HG02623 (cell line): ENCODE data around the gene SYT15.

Experiments
- ATAC-seq: cut with Tn5 transposase; IDR thresholded peaks from one replicate; pipeline ENCODE4 v1.9.1; 2021; ENCODE audit warnings: moderate library complexity; ENCODE audit not compliant: unreplicated experiment

Gene SYT15

DNA sequence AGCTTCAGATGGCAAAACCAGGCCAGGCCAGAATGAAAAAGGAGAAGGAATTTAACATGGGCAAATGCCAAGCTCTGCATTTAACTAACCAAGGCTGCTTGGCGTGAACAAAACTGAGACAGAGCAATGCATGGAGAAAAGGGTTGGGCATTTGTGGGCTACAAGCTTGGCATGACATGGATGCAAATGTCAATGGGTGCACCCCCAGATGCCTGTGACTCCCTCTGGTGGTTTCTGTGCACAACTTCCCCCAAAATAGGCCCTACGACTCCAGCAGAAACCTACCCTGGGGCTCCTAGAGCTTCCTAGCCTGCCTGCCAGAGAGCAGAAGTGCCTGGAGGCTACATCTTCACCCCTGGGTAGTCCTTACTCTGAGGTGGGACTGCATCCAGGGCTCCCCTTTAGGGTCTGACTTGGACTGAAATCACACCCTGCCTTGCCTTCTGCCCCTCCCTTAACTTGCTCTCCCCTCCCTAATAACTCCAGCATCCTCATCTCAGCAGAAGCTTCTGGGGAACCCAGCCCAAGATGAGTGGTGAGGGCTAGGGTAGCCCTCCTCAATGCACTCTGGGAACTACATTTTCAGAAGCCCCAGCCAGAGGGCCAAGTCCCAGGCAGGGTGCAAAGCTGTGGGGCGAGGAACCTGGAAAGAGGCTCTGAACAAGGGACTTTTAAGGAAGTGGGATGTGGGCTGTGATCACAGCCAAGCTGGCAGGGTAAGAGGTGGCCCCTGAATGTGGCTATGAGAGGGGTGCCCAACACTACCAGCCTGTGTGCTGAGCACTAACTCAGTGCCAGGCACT lies 33.7 kb upstream of the SYT15 start:
- ATAC-seq = no peak

DNA sequence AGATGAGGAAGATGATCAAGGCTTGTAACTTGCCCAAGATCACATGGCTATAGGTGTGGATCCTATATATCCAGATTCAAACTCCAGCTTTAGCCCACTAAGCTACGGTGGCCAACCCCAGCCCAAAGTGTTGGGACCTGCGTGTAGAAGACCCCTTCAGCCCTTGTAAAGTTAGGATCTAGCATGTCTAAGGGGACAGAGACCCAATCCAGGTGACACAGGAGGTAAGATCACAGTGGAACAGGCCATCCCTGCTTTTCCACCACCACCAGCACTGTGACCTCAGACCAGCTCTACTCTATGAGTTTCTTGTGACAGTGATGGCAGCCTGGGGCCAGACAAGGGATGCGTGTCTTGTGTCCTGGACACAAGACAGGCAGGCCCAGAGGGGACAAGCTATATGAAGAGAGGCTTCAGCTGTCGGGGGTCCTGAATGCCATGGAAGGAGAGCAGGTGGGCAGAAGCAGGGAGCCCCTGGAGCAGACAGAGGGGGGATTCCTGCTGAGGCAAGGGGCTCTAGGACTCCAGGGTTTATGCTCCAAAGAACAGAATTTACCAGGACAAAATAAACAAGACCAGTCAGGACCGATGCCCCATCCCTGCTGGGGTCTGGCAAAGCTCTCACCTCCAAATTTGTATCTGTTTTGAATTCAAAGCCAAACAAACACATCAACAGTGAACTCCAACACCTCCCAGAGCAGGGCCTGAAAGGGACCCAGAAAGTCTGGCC lies 32.9 kb upstream of the SYT15 start:
- no peak for ATAC-seq

DNA sequence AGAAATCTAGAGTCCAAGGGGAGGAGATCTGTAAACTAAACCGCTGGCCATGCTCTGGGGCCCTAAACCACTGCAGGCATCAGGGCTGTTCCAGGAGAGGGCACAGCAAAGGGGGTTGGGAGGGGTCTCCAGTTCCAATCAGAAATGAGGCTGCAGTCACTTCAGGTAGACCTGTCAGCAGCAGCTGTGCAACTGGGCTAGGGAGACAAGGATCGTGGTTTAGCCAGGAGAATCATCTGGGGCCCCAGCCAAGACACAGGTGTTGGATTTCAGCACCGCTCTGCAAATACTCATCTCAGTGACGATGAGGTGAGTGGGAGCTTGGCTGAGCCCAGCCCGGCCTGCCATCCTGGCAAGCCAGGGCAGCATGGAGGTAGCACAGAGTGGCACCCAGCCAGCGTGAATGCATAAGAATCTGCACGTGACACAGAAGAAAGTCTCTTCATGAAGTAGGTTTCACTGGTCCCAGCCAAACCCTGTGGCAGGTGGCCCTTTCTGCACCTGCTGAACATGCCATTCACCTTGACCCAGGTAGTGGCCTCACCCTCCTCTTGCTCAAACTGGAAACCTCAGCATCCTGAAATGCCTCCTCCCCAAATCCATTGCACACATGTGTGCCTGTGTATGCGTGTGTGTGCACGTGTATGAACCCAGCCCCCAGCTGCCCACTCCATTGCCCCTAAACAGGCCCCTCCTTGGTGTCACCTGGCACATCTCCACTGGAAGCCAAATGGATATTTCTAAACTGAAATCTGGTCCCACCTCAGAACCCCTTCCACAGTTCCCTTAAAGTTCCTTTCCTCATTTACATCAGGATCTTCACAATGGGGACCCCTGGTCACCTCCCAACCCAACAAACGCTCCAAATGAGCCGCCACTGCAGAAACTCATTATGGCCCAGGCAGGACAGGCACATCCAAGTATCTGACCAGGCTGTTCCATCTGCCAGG lies 32.1 kb upstream of the SYT15 start:
- ATAC-seq = no peak

DNA sequence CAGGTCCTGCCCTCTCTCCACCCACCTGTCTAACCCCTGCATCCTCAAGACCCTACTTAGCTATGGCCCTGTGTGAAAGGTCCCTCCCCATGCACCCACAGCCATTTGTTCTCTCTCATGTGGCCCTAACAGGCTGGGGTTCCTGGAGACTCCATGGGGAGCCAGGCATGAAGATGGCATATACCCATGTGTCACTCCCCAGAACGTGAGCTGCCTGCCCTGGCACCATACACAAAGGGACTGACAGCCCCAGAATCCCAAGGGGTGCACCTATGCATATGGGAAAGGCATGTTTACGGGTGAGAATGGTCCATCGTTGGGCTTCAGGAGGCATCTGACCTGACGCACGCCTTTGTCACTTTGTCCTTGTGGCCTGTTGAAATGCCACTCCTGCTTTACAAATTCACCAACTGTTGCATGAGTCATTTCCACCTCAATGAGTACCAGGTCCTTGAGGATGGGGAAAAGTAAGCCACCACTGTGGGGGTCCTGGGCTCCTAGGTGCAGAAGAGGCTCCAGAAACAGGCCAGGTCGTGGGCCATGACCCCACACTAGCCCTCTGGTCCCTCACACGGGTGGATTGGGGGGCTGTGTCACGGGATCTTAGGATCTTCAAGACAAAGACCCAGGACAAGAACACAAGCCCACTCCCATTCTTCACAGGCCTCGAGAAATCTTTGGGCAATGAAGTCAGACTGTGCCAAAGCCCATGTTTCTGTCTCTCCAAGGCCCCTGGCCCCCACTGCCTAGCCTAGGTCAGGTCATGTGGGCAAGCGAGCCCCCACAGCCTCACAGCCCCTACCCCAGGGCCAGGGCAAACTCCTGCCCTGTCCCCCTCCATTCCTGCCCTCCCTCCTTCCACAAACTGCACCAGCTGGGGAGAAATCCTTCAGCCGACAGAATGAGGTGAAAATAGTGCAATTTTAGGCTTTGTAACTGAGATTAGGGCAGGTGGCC lies 31.1 kb upstream of the SYT15 start:
- ATAC-seq = no peak

DNA sequence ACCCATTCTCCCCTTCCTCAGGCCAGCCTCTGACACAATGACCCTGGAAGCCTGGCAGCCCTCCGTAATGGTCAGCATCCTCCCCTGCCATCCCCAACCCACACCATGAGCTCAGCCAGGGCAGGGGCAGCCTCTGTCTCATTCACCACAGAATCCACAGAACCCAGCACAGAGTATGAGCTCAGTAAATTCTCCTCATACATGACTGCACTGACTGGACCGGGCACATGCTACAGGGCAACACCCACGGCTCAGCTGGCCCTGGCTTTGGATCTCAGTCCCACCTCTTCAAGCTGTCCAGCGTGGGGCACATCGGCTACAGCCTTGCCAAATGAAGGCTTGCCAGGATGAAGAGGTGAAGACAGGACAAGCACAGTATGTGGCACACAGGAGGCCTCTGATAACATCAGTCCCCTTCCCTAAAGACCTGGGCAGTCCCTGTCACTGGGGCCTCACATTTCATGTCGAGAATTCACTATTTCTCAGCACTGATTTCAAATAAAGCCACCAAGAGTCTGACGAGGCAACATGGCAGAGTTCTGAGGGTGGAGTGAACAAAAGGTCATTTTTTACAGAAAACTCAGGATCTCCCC lies 30.3 kb upstream of the SYT15 start:
- ATAC-seq = no peak

DNA sequence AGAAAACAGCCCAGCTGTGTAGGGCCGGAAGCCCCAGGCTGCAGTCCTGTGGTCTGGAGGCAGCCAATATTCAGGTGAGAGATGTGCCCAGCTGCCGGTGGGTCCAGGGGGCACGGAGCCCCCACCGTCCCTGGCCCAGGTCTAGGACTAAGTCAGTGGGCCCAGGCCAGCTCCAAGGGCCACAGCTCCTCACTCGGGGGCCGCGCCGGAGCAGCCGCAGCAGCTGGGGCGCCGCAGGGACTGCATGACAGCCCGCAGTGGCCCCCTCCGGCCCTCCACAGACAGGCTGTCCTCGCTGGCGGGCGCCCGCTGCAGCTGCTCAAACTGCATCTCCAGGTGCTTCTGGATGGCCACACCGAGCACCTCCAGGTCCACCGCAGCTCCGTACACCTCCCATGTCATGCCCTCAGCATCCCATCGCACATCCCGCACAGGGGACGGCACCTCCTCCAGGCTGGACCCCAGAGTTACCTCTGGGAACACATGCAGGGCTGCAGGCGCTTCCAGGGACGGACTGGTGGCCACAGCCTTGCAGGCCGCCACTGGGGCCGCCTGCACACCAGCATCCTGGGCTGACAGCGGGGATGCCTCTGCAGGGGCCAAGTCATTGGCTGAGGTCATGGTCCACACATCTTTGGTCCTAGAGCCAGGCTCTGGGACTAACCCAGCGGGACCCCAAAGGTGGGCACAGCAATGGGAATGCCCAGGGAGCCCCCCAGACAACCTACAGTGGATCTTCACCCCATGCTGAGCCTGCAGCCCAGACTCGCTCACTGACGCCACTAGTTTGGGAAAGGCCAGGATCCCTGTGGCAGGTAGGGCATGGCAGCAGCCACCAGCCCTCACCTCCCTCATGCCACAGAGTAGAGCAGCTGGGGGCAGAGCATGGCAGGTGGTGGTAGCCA lies 29.5 kb upstream of the SYT15 start:
- no peak for ATAC-seq

DNA sequence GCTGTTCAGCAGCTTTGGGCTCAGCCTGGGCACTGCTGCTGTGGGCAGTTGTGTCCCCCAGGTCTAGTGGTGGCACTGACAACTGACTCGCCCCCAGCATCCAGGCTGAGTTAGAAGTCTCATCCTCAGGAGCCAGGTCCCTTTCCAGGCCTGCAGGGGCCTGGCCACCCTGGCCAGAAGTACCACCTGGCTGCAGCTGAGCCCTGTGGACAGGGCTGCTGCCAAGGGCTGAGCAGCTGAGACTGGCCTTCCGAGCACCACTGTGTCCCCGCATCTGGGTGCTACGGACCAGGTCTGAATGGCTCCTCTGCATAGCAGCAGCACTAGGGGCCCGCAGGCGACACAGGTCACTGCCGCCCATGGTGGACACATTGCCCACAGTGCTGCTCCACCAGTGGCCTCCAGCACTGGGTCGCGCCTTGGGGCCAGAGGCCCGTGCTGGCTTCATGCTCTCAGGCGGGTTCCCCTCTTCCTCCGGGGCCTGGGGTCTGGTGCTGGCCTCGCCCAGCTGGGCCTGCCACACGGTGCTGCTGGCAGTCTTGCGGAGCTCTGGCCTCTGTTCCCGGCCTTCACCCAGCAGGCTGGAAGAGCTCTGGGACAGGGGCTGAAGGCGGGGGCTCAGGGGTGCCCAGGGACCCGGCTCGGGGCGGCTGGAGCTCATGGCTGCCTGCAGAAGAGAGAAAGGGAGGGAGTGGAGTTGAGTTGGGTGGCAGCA lies 28.7 kb upstream of the SYT15 start:
- ATAC-seq = no peak

DNA sequence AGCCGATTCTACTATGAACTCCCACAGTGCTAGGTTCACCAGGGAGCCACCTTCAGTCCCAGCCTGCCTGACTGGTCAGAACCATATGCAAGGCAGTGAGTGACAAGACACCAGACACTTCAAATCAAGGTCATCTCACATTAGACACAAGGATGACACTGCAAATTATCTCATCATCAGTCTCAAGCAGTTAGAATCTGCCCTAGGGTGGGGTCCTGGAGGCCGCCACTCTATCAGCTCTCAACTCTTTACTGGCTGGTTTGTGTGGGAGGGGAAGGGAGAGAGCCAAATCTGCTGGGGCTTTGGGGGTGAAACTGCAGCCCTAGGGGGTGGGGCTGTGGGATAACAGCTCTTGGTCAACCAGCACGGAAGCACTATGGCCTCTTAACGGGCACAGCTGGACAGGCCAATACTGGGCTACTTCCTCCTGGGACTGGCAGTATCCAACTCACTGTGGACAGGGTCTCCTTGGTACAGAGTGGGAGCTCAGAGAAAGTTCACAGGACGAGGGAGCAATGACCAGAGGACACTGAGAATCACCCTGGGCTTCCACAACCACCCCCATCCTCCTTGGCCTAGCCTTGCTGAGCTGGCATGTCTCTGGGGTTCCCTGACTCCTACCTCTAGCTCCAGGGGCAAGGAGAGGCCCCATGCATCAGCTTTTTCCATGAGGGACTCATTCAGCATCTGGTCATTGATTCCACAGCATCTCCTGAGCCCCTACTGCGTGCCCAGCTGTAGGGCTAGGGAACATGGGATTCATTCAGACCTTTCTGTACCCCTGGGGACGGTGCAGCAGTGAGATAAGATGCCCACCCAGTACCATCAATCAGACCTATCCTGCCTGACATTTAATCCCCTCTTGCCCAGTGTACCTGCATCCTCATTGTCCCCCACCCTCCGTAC lies 27.9 kb upstream of the SYT15 start:
- ATAC-seq = no peak

DNA sequence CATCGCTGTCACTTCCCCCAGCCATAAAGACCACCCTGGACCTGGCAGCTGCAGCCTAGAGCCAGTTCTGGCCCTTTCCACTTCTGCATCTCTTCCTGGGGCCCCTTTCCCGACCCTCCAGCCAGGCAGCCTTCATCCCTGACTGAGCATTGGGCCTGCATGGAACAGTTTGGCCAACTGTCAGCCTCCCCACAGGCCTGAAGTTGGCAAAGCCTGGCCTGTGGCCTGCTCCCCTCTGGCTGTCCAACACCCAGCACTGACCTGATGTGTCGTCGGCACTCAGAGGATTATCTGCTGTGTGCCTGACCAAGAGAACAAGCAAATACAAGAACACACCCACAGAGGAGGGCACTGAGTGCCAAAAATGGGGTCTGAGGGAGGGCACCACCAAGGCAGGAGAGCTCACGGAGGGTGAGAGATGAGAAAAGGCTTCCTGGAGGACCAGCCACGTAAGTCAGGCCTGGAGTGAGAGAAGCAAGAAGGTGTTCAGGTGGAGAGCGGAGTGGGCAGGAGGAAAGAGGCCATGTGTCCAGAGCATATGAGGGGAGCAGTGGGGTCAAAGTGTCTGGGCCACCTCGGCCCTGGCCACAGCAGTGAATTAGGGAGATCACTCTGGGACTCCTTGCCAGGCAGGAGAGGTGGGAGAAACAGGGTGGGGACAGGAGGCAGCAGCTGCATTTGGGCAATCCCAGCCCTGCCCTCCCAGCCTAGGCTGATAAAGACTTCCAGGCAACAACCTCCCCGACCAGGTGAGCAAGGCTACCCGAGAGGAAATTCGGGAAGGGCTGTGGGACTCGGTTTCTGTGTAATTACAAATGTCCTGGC lies 27.0 kb upstream of the SYT15 start:
- no peak for ATAC-seq

DNA sequence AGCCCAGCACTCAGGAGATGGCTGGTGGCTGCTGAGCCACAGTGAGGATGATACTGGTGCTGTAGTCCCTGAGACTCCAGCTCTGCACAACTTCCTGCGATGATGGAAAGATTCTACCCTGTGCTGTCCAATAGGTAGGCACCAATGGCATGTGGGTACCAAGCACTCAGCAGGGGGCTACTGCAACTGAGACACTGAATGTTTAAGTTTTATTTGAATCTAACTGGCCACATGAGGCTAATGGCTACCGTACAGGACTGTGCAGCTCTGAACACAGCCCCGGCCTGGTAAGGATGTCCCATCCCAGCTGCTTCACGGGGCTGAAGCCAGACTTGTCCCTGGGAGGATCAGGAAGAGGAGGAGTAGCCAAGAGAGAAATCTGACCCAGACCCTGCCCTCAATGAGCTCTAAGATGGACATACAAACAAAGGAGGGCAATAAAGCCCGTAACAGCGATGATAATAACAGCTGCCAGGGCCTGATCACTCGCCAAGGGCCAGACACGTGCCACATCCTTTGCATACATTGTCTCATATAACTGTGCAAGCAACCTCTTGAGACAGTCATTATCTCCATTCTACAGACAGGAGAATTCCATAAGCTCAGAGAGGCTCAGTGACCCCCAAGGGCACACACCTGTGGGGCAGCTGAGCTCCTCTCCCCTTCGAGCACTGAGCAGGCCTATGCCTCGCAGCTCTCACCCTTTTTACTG lies 26.2 kb upstream of the SYT15 start:
- no peak for ATAC-seq

DNA sequence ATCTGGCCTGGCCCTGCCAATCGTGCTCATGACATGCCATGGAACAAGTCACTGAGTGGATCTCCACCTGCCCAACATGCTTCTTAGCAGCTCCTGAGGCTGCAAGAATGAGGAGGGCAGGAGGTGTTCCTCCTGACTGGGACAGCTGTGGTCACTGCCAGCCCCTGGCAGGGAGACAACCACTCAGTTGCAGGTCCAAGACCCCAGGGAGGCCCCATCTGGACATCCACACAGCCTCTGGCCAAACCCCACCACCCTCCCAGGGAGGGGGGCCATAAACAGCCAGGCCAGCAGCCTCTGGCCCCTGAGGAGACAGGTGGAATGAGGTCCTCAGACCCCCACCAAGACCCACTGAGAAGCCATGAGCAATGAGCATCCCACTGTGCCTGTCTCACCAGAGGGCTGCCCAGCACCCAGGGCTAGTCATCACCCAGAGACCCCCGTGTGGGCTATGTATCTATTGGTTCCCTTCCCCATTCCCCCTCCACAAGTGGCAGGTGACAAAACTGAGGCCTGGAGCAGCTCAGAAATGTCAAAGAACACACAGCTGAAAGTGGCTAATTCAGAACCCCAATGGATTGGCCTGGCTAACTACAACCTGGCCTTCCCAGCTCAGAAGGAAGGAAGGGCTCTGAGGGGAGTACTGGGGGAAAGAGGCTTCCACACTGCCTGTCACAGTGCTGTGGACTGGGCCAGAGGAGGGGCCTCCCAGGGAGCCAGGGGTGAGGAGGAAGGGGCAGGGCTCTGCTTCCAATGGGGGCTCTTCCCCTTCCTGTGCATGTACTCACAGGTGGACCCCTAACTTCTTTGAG lies 25.5 kb upstream of the SYT15 start:
- ATAC-seq = no peak

DNA sequence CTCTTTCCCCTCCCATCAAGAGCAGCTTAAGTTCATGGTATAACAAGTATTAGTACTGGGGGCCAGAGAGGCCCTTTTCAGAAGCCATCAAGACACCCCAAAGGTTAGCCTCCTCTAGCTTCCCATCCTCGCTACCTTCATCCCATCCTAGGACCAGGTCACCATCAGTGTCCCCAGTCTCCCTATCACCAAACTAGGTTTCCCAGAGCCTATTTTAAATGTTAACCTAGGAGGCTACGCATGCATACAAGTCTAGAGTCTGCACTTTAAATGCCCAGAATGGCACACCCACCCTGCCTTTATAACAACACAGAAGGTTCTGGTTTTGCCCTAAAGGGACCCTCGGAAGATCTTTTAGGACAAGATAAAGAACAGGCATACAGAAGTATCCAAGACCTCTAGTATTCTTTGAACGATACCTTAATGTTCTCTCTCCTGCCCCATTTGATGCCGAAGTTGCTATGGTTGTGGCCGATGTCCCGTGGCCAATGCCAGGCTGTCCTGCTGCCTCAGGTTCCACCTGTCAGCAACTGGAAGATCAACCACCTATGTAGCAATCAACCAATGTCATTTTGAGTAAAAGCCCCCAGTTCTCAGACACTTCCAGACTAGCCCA lies 24.7 kb upstream of the SYT15 start:
- ATAC-seq = no peak

DNA sequence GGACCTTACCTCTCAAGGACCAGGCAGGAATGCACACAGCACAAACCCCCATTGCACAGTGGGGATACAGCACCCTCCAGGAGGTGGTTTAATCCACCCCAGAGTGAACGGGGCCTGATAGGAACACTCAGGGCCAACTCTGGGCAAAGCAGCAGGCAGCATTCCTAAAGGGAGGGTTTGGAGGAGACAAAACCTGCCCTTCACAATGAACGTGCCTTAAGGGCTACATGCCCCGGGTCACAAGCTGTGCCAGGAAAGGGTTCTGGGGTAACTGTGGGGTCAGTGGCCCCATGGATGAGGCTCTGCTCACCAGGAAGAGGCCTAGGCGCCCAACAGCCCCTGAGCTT lies 23.6 kb upstream of the SYT15 start:
- no peak for ATAC-seq

DNA sequence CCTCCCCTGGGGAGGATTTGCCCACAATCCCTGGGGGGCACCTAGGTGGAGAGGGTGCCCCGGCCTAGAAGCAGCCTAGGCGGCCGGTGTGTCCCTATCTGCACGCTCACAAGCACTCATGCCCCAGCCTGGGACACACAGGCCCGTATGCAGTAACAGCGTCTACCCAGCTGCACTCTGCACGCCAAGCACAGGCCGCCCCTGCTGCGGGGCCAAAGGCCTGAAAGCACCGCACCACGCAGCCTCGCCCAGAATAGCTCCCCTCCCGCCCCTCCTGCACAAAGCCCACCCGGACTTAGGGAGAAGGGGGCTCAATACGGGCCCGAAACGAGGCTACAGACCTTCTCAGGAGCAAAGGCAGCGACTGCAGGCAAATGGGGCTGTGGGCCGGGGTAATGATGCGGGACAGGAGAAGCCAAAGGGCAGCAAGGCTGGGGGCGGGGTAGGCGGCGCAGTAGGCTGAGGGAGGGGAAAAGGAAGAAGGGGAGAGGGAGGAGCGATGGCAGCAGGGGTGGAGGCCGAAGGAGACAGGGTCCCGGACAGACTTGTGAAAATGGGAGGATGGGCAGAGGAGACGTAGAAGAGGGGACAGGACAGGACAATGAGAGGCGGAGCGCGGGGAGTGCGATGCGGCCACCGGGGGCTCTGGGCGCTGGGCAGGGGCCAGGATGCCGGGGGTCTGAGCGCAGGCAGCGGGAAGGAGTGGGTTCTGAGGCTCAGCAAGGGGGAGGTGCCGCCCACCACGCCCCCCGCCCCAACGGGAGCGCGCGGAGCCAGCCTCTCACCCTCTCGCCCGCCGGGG lies 23.0 kb upstream of the SYT15 start:
- no peak for ATAC-seq
